IMR-90 (cell line): ENCODE data around the gene PHAX. TPM values are rescaled to one million over a fixed set of nuclear protein-coding genes. Genes with fewer than 3 reads are reported as not detected.

Experiments used
- ATAC-seq: fragments of 200-7000 bp; cut with Tn5 transposase; 2 replicates; pipeline ENCODE4 v1.9.1; 2020; ENCODE audit warnings: low read depth, mild to moderate bottlenecking, moderate library complexity
- BruUV-seq: library from RNA; stranded (reverse); fragments of 400-500 nt; replicated peaks from 2 replicates; lab custom pipeline; 2021; lab: Mats Ljungman, UMichigan
- CTCF ChIA-PET: fragments of 300-600 bp; formaldehyde crosslinking; extraction: SDS; loops from one replicate; lab custom pipeline; 2021; ENCODE audit warnings: antibody characterized with exemption; lab: Yijun Ruan, JAX
- POLR2A ChIA-PET: fragments of 300-600 bp; sonication (Branson Sonifier 250); formaldehyde crosslinking; loops from one replicate; lab custom pipeline; 2022; ENCODE audit warnings: antibody characterized with exemption; ENCODE audit not compliant: unreplicated experiment; lab: Charles Lee
- DNase-seq: peaks from one replicate; pipeline ENCODE4 v3.0.0; 2013
- H2AFZ ChIP-seq: replicated peaks from 2 replicates; pipeline ENCODE3; 2013; ENCODE audit warnings: low read length, mild to moderate bottlenecking; ENCODE audit not compliant: poor library complexity
- H2AK5ac ChIP-seq: 2 replicates; pipeline ENCODE4 v1.6.1; 2013; ENCODE audit warnings: low read depth, low read length, inconsistent platforms
- H2AK9ac ChIP-seq: replicated peaks from 2 replicates; pipeline ENCODE3; 2013; ENCODE audit warnings: mild to moderate bottlenecking, low read depth, low read length, moderate library complexity; ENCODE audit not compliant: poor library complexity
- H2BK120ac ChIP-seq: 2 replicates; pipeline ENCODE4 v1.6.1; 2013; ENCODE audit warnings: low read depth, low read length, inconsistent platforms
- H2BK15ac ChIP-seq: 3 replicates; pipeline ENCODE4 v1.6.1; 2013; ENCODE audit warnings: low read depth, low read length, inconsistent platforms
- H2BK20ac ChIP-seq: 2 replicates; pipeline ENCODE4 v1.6.1; 2013; ENCODE audit warnings: low read depth, mild to moderate bottlenecking, inconsistent platforms, low read length, moderate library complexity
- H2BK5ac ChIP-seq: 2 replicates; pipeline ENCODE4 v1.6.1; 2013; ENCODE audit warnings: mild to moderate bottlenecking, low read depth, low read length, inconsistent platforms; ENCODE audit not compliant: poor library complexity, severe bottlenecking
- H3K14ac ChIP-seq: replicated peaks from 2 replicates; pipeline ENCODE4 v1.6.1; 2013; ENCODE audit warnings: low read depth, low read length, inconsistent platforms
- H3K18ac ChIP-seq: 2 replicates; pipeline ENCODE4 v1.6.1; 2013; ENCODE audit warnings: low read depth, low read length, control low read depth
- H3K23ac ChIP-seq: 2 replicates; pipeline ENCODE4 v1.6.1; 2013; ENCODE audit warnings: low read depth, low read length, inconsistent platforms
- H3K27ac ChIP-seq: 2 replicates; pipeline ENCODE4 v1.5.1; 2013; ENCODE audit warnings: mild to moderate bottlenecking, control low read depth, low read length; ENCODE audit not compliant: insufficient read depth
- H3K27me3 ChIP-seq: 2 replicates; pipeline ENCODE4 v1.6.1; 2013; ENCODE audit warnings: low read length; ENCODE audit not compliant: control insufficient read depth, insufficient read depth
- H3K36me3 ChIP-seq: 2 replicates; pipeline ENCODE4 v1.6.1; 2013; ENCODE audit warnings: low read length, mixed read lengths; ENCODE audit not compliant: control insufficient read depth, insufficient read depth
- H3K4ac ChIP-seq: 2 replicates; pipeline ENCODE4 v1.6.1; 2013; ENCODE audit warnings: low read depth, low read length, inconsistent platforms
- H3K4me1 ChIP-seq: 2 replicates; pipeline ENCODE4 v1.6.1; 2013; ENCODE audit warnings: low read length, mixed read lengths; ENCODE audit not compliant: control insufficient read depth, insufficient read depth
- H3K4me2 ChIP-seq: 2 replicates; pipeline ENCODE4 v1.6.1; 2013; ENCODE audit warnings: low read depth, mild to moderate bottlenecking, control low read depth, low read length, moderate library complexity
- H3K4me3 ChIP-seq: 2 replicates; pipeline ENCODE4 v1.5.1; 2013; ENCODE audit warnings: low read depth, mild to moderate bottlenecking, control low read depth, low read length, moderate library complexity; ENCODE audit not compliant: insufficient read depth
- H3K56ac ChIP-seq: 2 replicates; pipeline ENCODE4 v1.6.1; 2013; ENCODE audit warnings: low read length, inconsistent platforms; ENCODE audit not compliant: insufficient read depth; ENCODE audit errors: extremely low read depth
- H3K79me1 ChIP-seq, 2 experiments: 2 replicates each; pipeline ENCODE4 v1.6.1; 2013; ENCODE audit warnings: low read length in 2 of 2, inconsistent platforms in 1 of 2, low read depth in 1 of 2
- H3K9ac ChIP-seq: 2 replicates; pipeline ENCODE4 v1.6.1; 2013; ENCODE audit warnings: low read depth, low read length, control low read depth
- H3K9me1 ChIP-seq: 2 replicates; pipeline ENCODE4 v1.6.1; 2013; ENCODE audit warnings: low read length, inconsistent platforms; ENCODE audit not compliant: insufficient read depth
- H3K9me3 ChIP-seq: 2 replicates; pipeline ENCODE4 v1.6.1; 2013; ENCODE audit warnings: low read length; ENCODE audit not compliant: control insufficient read depth, insufficient read depth
- H4K20me1 ChIP-seq: 2 replicates; pipeline ENCODE4 v1.6.1; 2013; ENCODE audit warnings: low read length, inconsistent platforms; ENCODE audit not compliant: insufficient read depth
- H4K5ac ChIP-seq: 2 replicates; pipeline ENCODE4 v1.6.1; 2013; ENCODE audit warnings: mild to moderate bottlenecking, low read depth, low read length, control low read depth
- H4K8ac ChIP-seq, 2 experiments: 2 replicates each; pipeline ENCODE4 v1.6.1; 2013; ENCODE audit warnings: low read depth in 2 of 2, low read length in 2 of 2, control low read depth in 1 of 2, inconsistent platforms in 1 of 2
- H4K91ac ChIP-seq: 2 replicates; pipeline ENCODE4 v1.6.1; 2013; ENCODE audit warnings: low read depth, low read length, inconsistent platforms; ENCODE audit not compliant: insufficient read depth
- BHLHE40 ChIP-seq: fragments of 150-350 bp; IDR thresholded peaks from 2 replicates; pipeline ENCODE4 v1.6.1; 2016; ENCODE audit warnings: mild to moderate bottlenecking, low read depth, low read length
- CEBPB ChIP-seq: IDR thresholded peaks from 2 replicates; pipeline ENCODE4 v1.6.1; 2012; ENCODE audit warnings: low read depth, low read length, improper control_type of control experiment
- CTCF ChIP-seq: conservative IDR thresholded peaks from 2 replicates; pipeline ENCODE4 v1.5.1; 2012; ENCODE audit warnings: mild to moderate bottlenecking, low read depth, low read length, improper control_type of control experiment
- FOS ChIP-seq: fragments of 150-350 bp; IDR thresholded peaks from 2 replicates; pipeline ENCODE4 v1.6.1; 2016; ENCODE audit warnings: low read depth, low read length
- NFE2L2 ChIP-seq: fragments of 150-350 bp; IDR thresholded peaks from 2 replicates; pipeline ENCODE4 v1.6.1; 2016; ENCODE audit warnings: low read depth, mild to moderate bottlenecking, low read length
- WGBS, 2 experiments: methylation state at CpG; one replicate each; pipeline versions ENCODE4 v1.1.5 to v1.1.7; 2013; ENCODE audit warnings: missing lambda C conversion rate in 2 of 2; ENCODE audit not compliant: insufficient read length in 1 of 2; ENCODE audit errors: extremely low coverage in 2 of 2; 5-methylcytosine and 5-hydroxymethylcytosine counted together
- dilution Hi-C: fragments of 300-500 bp; cut with HindIII; formaldehyde crosslinking; loops from one replicate; pipeline ENCODE4 v1.14.3; 2018; ENCODE audit warnings: low sequenced_read_pairs; ENCODE audit not compliant: unreplicated experiment
- in situ Hi-C: fragments of 300-500 bp; cut with MboI; formaldehyde crosslinking; loops from 3 replicates; pipeline ENCODE4 v1.14.3; 2019; ENCODE audit warnings: low sequenced_read_pairs, inconsistent platforms, mixed read lengths
- intact Hi-C: fragments of 100-400 bp; cut with micrococcal nuclease; formaldehyde crosslinking; loops from 2 replicates; pipeline ENCODE4 v1.10.0; 2022
- polyA plus RNA-seq, 3 experiments: library from polyadenylated mRNA; depleted of rRNA; stranded (reverse); fragments of >200 nt; gene quantifications; 2 replicates each; pipeline ENCODE4 v1.2.3, GENCODE V29; 2012; ENCODE audit warnings: low replicate concordance in 1 of 3
- total RNA-seq: library from RNA; depleted of rRNA; stranded (reverse); fragments of >200 nt; gene quantifications from 2 replicates; pipeline ENCODE4 v1.2.3, GENCODE V29; 2012

PHAX gene
- total and polyA plus RNA-seq, 2 of the 4 experiments (the other 2 are of a cell fraction), result 32.5 to 46.4 TPM

- H3K56ac ChIP-seq, result no peak overlapping the region
- peaks cover 4% of the 10 kb centered on the region for H3K4me1 ChIP-seq
- H3K9me1 ChIP-seq, result no peaks in the 10 kb centered on the region
- H3K27ac ChIP-seq, result no peak overlapping the region
- BruUV-seq, result no TSS peak
- in situ Hi-C loops (no loop called here), intact Hi-C loops (no loop called here), dilution Hi-C loops (no loop called here)
- no peak overlapping the region for H3K18ac ChIP-seq
- no peaks in the 10 kb centered on the region for H4K20me1 ChIP-seq
- no peak overlapping the region for H2AK5ac ChIP-seq
- no peak overlapping the region for H2AFZ ChIP-seq
- no peak overlapping the region for H4K91ac ChIP-seq
- TF ChIP-seq FOS (no peak), CEBPB (no peak), NFE2L2 (no peak), CTCF (no peak), BHLHE40 (no peak)
- H3K27me3 ChIP-seq, result no peaks in the 10 kb centered on the region
- ChIA-PET CTCF (no interaction called here), POLR2A (no interaction called here)
- H3K9ac ChIP-seq, result no peak overlapping the region
- ATAC-seq (no peak), DNase-seq (no peak)
- H4K8ac ChIP-seq, result no peak overlapping the region
- WGBS, 2 experiments, result 95% methylated on average over 6 of the region's 11 CpGs; no CpG with 5 or more reads in 1 of the 2 experiments
- H4K5ac ChIP-seq, result no peak overlapping the region
- no peak overlapping the region for H3K4me3 ChIP-seq
- no peak overlapping the region for H3K4me2 ChIP-seq
- no peak overlapping the region for H3K23ac ChIP-seq
- H3K4ac ChIP-seq, result no peak overlapping the region
- no peak overlapping the region for H2BK5ac ChIP-seq
- H3K9me3 ChIP-seq, result no peaks in the 10 kb centered on the region
- H2AK9ac ChIP-seq, result no peak overlapping the region
- H3K14ac ChIP-seq, result no peak overlapping the region
- no peak overlapping the region for H2BK15ac ChIP-seq
- no peak overlapping the region for H2BK120ac ChIP-seq
- peaks cover 7 to 11% of the 10 kb centered on the region in 2 experiments for H3K79me1 ChIP-seq
- no peak overlapping the region for H2BK20ac ChIP-seq
- H3K36me3 ChIP-seq, result peaks cover 6% of the 10 kb centered on the region
These were observed 27.4 kb downstream of the PHAX start for GRCh38 chr5:126628102-126628501.
